Neural cell (in vitro differentiated cells): ENCODE results near the gene DCST1. TPM values are rescaled to one million over a fixed set of nuclear protein-coding genes. Genes with fewer than 3 reads are reported as not detected.

ENCODE experiments used
- H2AFZ ChIP-seq: fragments of 200-600, 300-800 bp; sonication (generic), shearing (Covaris generic); 2 replicates; pipeline ENCODE4 v1.6.0; 2014; ENCODE audit warnings: low read depth, mild to moderate bottlenecking, antibody characterized with exemption, low read length, moderate library complexity
- H3F3A ChIP-seq: fragments of 200-600 bp; shearing (Covaris generic); 2 replicates; pipeline ENCODE4 v1.6.1; 2016; ENCODE audit warnings: mild to moderate bottlenecking, moderate library complexity, mixed read lengths, antibody characterized with exemption, low read length; ENCODE audit not compliant: insufficient read depth, poor library complexity, severe bottlenecking
- H3K27ac ChIP-seq: fragments of 200-600, 300-800 bp; sonication (generic), shearing (Covaris generic); 2 replicates; pipeline ENCODE4 v1.5.1; 2014; ENCODE audit warnings: mild to moderate bottlenecking, low read length, moderate library complexity
- H3K27me3 ChIP-seq: fragments of 300-800, 200-600 bp; sonication (generic), shearing (Covaris generic); 2 replicates; pipeline ENCODE4 v1.6.0; 2014; ENCODE audit warnings: mild to moderate bottlenecking, low read depth, low read length, moderate library complexity; ENCODE audit not compliant: insufficient read depth
- H3K36me3 ChIP-seq: fragments of 300-800, 200-600 bp; sonication (generic), shearing (Covaris generic); 2 replicates; pipeline ENCODE4 v1.5.1; 2014; ENCODE audit warnings: mild to moderate bottlenecking, antibody characterized with exemption, low read length, moderate library complexity; ENCODE audit not compliant: insufficient read depth
- H3K4me2 ChIP-seq: fragments of 300-800, 200-600 bp; sonication (generic), shearing (Covaris generic); 2 replicates; pipeline ENCODE4 v1.6.0; 2014; ENCODE audit warnings: mild to moderate bottlenecking, low read length
- H3K4me3 ChIP-seq: fragments of 300-800, 200-600 bp; sonication (generic), shearing (Covaris generic); 2 replicates; pipeline ENCODE4 v1.5.1; 2014; ENCODE audit warnings: mild to moderate bottlenecking, low read length, moderate library complexity
- H3K79me2 ChIP-seq: fragments of 200-600 bp; shearing (Covaris generic); replicated peaks from 2 replicates; pipeline ENCODE4 v1.6.0; 2014; ENCODE audit warnings: mild to moderate bottlenecking, low read length, moderate library complexity; ENCODE audit not compliant: insufficient read depth
- H3K9ac ChIP-seq: fragments of 300-800, 200-600 bp; sonication (generic), shearing (Covaris generic); 2 replicates; pipeline ENCODE4 v1.6.1; 2016; ENCODE audit warnings: mild to moderate bottlenecking, low read length, mixed read lengths
- H3K9me2 ChIP-seq: fragments of 200-600 bp; shearing (Covaris generic); 2 replicates; pipeline ENCODE4 v1.6.1; 2016; ENCODE audit warnings: mild to moderate bottlenecking, low read length, mixed read lengths; ENCODE audit not compliant: insufficient read depth
- H3K9me3 ChIP-seq: fragments of 200-600, 300-800 bp; sonication (generic), shearing (Covaris generic); 2 replicates; pipeline ENCODE4 v1.6.1; 2016; ENCODE audit warnings: mild to moderate bottlenecking, mixed run types, low read length, moderate library complexity, mixed read lengths
- H4K20me1 ChIP-seq: fragments of 200-600 bp; shearing (Covaris generic); 2 replicates; pipeline ENCODE4 v1.6.1; 2016; ENCODE audit warnings: mild to moderate bottlenecking, mixed run types; ENCODE audit not compliant: insufficient read depth
- EP300 ChIP-seq: fragments of 450-650 bp; conservative IDR thresholded peaks from 2 replicates; pipeline ENCODE4 v1.6.1; 2014; ENCODE audit warnings: antibody characterized with exemption, mild to moderate bottlenecking, moderate library complexity; ENCODE audit not compliant: poor library complexity, severe bottlenecking
- EZH2 ChIP-seq: fragments of 200-600, 300-800 bp; shearing (Covaris generic), sonication (generic); IDR thresholded peaks from 2 replicates; pipeline ENCODE4 v1.6.1; 2014; ENCODE audit warnings: antibody characterized with exemption, low read length, borderline replicate concordance, mild to moderate bottlenecking; ENCODE audit not compliant: insufficient read depth, poor library complexity, severe bottlenecking
- MXI1 ChIP-seq: fragments of 450-650 bp; conservative IDR thresholded peaks from 2 replicates; pipeline ENCODE4 v1.6.1; 2014; ENCODE audit warnings: antibody characterized with exemption, mild to moderate bottlenecking; ENCODE audit not compliant: poor library complexity, severe bottlenecking
- POLR2AphosphoS5 ChIP-seq: IDR thresholded peaks from 2 replicates; pipeline ENCODE4 v1.6.1; 2012
- RAD21 ChIP-seq: fragments of 450-650 bp; conservative IDR thresholded peaks from 2 replicates; pipeline ENCODE4 v1.6.1; 2014; ENCODE audit warnings: antibody characterized with exemption, mild to moderate bottlenecking, moderate library complexity
- REST ChIP-seq: IDR thresholded peaks from 2 replicates; pipeline ENCODE4 v1.6.1; 2012; ENCODE audit warnings: borderline replicate concordance
- SMC3 ChIP-seq: fragments of 450-650 bp; conservative IDR thresholded peaks from 2 replicates; pipeline ENCODE4 v1.6.1; 2014; ENCODE audit warnings: antibody characterized with exemption, mild to moderate bottlenecking, moderate library complexity; ENCODE audit not compliant: poor library complexity
- TAF1 ChIP-seq: IDR thresholded peaks from 2 replicates; pipeline ENCODE4 v1.6.1; 2012; ENCODE audit warnings: low read depth
- polyA plus RNA-seq: library from polyadenylated mRNA; depleted of rRNA; stranded (reverse); fragments of >200 nt; gene quantifications from 2 replicates; pipeline ENCODE4 v1.2.3, GENCODE V29; 2014
- TF ChIP-seq, protein P1 (sequence below): fragments of 450-650 bp; IDR thresholded peaks from 2 replicates; pipeline ENCODE4 v1.5.1; 2014; ENCODE audit warnings: antibody characterized with exemption, mild to moderate bottlenecking, moderate library complexity; ENCODE audit not compliant: poor library complexity, severe bottlenecking

DCST1 gene
- polyA plus RNA-seq, 1 donor from 2014 or later = not detected

GRCh38 chr1:155016231-155016831 lies 17.3 kb upstream of the DCST1 start:
- no peaks in the 10 kb centered on the region for H3F3A ChIP-seq
- H3K4me3 ChIP-seq = no peak overlapping the region
- H3K4me2 ChIP-seq = no peak overlapping the region
- H3K9ac ChIP-seq = no peak overlapping the region
- no peaks in the 10 kb centered on the region for H4K20me1 ChIP-seq
- H3K9me2 ChIP-seq = no peaks in the 10 kb centered on the region
- no peaks in the 10 kb centered on the region for H3K36me3 ChIP-seq
- no peak overlapping the region for H2AFZ ChIP-seq
- no peaks in the 10 kb centered on the region for H3K27me3 ChIP-seq
- no peak for TF ChIP-seq TAF1
- TF ChIP-seq SMC3 = no peak
- no peaks in the 10 kb centered on the region for H3K9me3 ChIP-seq
- no peak overlapping the region for H3K27ac ChIP-seq
- H3K79me2 ChIP-seq = no peaks in the 10 kb centered on the region

- no peak overlapping the region for H2AFZ ChIP-seq
Measured at GRCh38 chr1:155017041-155017945, 16.3 kb upstream of the DCST1 start.

More at GRCh38 chr1:155017041-155017945, 16.3 kb upstream of the DCST1 start:
- Histone ChIP-seq H4K20me1 (no peaks in the 10 kb centered on the region), H3K27ac (no peak overlapping the region), H3K79me2 (no peaks in the 10 kb centered on the region), H3K36me3 (no peaks in the 10 kb centered on the region), H3K9ac (no peak overlapping the region), H3K4me3 (peak overlapping the region; percentile 60), H3K27me3 (no peaks in the 10 kb centered on the region), H3K4me2 (no peak overlapping the region), H3K9me2 (no peaks in the 10 kb centered on the region), H3F3A (no peaks in the 10 kb centered on the region), H3K9me3 (no peaks in the 10 kb centered on the region)
- TF ChIP-seq EZH2 (no peak), POLR2AphosphoS5 (no peak), SMC3 (peak; percentile 80), EP300 (no peak), RAD21 (peak; percentile 68), TAF1 (no peak), MXI1 (no peak), REST (no peak)
- TF ChIP-seq, protein P1, sequence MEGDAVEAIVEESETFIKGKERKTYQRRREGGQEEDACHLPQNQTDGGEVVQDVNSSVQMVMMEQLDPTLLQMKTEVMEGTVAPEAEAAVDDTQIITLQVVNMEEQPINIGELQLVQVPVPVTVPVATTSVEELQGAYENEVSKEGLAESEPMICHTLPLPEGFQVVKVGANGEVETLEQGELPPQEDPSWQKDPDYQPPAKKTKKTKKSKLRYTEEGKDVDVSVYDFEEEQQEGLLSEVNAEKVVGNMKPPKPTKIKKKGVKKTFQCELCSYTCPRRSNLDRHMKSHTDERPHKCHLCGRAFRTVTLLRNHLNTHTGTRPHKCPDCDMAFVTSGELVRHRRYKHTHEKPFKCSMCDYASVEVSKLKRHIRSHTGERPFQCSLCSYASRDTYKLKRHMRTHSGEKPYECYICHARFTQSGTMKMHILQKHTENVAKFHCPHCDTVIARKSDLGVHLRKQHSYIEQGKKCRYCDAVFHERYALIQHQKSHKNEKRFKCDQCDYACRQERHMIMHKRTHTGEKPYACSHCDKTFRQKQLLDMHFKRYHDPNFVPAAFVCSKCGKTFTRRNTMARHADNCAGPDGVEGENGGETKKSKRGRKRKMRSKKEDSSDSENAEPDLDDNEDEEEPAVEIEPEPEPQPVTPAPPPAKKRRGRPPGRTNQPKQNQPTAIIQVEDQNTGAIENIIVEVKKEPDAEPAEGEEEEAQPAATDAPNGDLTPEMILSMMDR = peak; percentile 96
